HG02840 (cell line): ENCODE results near the gene ATP8B3.
A peak's percentile ranks its signal among the peaks of the same experiment; 100 is the strongest.

Source experiments
- ATAC-seq: cut with Tn5 transposase; IDR thresholded peaks from one replicate; pipeline ENCODE4 v1.9.1; 2021; ENCODE audit warnings: mild to moderate bottlenecking, moderate library complexity, moderate number of reproducible peaks; ENCODE audit not compliant: unreplicated experiment, low FRiP score

ATP8B3 gene

DNA sequence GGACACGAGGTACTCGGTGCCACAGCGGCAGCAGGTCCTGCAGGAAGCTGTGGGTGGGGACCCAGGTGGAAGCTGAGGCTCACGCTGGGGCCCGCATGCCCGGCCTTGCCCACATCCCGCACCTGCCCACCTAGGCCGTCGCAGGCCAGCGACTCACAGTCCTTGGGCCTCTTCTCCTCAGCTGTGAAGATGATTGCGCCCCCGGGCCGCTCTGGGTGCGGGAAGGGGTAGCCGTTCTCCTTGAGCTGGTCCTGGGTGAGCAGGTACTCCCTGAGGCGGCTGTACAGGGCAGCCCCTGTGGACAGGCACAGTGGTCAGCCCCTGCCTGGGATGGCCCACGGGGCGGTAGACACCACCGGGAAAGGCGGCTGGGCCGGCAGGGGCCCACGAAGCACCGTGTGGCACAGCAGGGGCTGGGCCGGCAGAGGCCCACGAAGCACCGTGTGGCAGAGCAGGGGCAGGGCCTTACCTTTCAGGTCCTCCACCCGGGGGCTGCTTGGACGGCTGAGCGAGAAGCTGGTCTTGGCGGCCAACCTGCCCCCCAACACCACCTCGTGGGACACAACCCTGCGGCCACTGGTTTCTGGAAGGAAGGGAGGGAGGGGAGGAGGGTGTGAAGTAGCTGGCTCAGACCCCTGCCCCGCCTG, 6.6 kb upstream of the ATP8B3 start:
- no peak for ATAC-seq

DNA sequence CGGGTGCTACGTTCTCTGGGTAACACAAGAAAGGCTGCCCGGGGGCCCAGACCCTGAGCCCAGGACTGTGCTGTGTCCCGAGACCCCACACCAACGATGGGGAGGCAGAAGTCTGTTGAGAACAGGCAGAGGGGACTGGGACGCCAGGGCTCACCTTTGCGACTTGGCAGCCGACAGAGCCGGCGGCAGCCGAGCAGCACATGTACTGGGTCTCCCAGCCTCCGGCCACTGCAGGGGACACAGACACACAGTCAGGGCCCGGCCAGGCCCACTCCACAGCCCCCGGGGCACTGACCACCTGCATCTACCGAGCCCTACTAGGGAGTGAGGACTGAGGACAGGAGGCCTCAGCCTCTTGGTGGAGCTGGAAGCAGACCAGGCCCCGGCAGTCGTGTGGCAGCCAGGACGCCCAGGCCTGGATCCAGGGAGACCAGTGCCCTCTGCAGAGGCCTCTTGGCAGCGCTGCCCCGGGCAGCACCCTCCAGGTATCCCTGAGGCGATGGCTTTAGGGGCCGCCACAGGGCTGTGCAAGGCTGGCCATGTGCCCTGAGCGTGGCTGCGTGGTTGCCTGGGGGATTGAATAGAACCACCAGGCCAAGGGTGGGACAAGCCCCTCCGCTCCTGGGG, 5.6 kb upstream of the ATP8B3 start:
- ATAC-seq, result no peak

DNA sequence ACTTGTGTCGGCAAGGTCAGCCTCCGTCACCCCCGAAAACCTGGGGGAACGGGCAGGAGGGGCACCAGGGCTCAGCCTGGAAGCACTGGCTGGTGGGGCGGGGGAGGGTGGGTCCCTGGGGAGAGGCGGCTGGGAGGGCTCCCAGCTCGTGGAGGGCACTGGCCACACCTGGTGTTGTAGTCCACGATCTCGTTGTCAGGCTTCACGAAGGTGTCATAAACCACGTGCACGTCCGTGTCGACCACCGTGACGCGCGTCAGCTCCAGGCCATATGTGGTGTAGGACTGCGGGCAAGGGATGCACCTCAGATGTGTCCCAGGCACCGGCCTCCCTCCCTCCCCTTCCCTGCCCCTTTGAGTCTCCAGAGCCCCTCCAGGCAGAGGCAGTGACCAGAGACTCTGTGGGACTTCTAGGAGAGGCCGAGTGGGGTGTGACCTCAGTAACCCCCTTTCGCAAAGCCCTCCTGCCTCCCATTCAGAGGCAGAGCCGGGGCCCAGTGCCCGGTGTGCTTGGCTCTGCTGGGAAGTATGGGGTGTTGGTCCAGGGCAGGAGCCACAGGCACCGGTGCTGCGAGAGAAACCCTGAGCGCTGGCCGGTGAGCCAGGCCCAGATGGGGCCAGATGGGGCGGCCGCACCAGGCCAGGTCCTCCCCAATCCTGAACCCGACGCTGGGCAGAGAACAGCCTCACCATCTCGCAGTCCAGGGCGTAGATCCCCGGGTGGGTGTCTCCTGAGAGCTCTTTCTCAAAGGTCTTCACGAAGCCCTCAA, 4.6 kb upstream of the ATP8B3 start:
- ATAC-seq, result no peak

DNA sequence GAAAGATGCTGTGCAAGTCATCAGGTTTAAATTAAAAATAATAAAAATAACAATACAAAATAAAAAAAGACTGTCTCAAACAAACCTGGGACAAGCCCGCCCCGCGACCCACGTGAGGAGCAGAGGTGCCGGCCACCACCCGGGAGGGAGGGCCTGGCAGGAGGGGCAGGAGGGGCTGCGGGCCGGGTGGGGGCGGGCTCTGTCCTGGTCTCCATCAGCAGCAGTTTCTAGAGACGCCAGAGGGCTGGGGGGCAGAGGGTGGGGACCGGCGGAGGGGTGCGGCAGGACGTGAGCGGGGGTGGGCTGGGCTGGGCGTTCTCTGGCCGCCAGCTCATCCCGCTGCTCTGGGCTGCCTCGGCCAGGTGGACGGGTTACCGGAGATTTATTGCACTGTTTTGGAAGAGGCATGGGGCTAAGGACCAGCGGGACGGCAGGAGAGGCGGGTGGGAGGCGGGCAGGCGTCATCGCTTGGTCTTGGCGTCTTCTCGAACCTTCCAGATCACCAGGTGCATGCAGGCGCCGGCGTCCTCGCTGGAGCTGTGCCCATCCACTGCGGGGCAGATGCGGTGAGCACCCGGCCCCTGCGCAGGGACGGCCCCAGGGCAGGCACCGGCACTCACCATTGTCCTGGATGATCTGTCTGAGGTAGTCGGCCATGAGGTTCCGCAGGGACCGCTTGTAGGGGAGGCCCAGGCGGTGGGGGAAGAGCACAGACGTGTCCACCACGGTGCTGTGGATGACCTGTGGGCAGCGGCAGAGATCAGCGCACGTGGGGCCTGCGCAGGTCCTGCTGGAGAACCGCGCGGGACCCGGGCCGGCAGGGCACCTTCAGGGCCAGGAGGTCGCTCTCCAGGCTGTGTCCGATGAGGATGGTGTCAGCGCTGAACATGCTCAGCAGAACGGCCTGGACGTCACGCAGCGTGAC, 3.8 kb upstream of the ATP8B3 start:
- ATAC-seq, result no peak

DNA sequence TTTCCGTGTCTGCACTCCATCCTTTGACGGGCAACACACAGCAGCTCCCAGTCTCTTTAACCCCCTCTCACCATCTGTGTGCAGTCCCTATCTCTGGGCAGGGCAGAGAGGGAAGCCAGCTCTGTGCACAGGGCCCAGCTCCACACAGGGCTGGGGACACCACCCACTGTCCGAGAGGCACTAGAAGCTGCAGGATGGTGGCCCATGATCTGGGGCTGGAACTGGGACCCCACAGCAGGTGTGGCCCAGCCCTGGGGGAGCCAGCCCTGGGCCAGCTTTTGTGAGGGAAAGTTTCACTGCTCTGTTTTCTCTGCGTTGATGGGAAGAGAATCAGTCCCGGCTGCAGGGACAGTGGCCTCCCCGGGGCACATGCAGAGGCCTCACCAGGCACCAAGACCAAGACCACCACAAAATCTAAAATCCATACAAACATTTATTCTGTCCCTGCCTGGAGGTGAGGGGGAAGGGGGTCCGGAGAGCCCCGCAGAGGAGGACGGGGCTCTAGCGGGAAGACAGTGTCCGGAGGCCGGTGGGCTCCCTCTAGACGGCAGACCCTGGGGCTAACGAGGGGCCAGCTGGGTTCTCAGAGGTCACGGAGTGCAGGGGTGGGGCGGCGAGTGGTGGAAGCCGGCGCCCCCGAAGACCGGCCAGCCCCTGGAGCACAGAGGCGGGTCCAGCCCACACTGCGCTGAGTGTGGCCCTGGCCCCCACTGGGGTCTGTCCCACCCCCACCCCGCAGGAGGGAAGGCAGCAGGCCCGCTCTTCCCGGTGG, 2.9 kb upstream of the ATP8B3 start:
- ATAC-seq, result no peak

DNA sequence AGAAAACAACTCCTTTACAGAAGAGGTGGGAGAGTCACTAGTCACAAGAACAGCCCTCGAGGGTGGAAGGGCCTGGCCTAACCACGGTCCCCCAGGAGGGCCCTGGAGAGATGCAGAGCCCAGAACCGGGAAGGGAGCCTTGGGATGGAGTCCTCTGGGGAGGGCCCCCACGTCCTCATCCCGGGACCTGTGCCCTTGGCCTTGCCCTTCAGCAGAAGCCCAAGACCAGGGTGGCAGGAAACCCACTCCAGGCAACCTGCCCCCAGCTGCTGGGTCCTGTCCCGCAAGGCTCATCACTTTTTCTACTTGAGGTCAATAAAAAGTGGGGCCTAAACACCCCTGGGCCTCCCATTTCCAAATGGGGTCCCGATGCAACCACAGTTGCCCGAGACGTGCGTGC, 2.3 kb upstream of the ATP8B3 start:
- ATAC-seq, result no peak

DNA sequence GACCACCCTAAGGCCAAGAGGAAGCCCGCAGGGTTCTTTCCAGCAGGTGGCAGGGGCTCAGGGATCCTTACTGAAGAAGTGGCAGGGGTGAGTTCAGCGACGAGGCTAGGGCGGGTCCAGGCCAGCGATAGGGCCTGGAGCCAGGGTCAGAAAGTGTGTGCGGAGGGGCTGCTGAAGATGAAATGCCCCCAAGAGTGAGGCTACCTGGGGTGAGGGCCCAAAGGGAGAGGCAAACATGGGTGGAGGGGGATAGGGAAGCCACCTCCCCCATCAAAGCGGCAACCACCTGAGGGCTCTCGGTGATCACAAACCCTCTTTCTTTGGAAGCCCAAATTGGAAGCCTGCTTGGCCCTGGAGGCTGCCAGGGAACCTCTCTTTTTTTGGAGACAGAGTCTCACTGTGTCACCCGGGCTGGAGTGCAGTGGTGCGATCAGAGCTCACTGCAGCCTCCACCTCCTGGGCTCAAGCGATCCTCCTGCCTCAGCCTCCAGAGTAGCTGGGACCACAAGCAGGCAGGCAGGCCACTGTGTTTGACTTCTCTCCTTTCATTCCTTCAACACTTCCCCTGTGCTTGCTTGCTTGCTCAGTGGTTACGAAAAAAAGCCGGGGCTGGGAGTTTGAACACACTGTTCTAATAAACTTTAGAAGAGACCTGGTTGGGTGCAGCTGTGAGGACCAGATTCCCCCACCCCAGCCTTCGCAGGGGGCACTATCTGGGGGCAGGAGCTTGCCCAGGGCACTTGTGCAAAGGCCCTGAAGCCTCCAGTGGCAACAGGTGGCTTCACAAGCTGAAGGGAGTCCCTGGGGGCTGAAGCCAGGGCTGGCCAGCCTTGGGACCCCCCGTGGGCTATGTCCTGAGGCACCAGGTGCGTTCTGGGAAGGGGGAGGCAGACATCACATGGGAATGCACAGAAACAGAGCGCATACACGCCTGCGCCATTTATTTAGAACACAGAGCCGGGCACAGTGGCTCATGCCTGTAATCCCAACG, 1.4 kb upstream of the ATP8B3 start:
- ATAC-seq, result no peak

DNA sequence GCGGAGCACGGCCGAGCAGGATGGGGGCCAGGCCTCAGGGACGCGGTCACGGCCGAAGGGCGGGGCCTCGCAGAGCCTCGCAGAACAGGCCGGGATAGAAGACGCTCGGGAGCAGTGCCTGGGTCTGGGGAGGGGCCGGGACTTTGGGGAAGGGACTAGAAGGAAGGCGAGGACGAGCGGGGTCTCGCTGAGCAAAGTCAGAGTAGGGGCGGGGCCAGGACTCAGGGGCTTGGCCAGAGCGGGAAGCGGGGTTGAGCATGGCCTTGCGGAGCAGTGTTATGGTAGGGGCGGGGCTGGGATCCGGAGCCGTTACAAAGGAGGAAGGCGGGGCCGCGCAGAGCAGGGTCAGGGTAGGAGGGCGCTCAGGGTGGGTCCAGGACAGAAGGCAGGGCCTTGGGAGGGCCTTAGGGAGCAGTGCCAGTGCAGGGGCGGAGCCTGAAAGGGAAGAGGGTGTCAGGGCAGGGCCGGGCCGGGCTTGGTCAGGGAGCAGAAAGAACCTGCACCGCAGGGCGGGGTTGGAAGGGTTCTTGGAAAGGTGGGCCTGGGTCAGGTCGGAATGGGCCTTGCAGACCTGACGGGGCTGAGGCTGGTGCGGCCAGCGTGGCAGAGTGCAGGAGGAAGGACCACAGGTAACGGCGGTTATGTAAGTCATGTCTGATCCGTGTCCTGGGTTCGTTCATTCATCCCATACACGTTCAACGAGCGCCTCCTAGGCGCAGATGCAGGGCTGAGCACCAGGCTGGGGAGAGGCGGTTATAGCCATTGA, 533 bp upstream of the ATP8B3 start:
- ATAC-seq, result peak; percentile 63

DNA sequence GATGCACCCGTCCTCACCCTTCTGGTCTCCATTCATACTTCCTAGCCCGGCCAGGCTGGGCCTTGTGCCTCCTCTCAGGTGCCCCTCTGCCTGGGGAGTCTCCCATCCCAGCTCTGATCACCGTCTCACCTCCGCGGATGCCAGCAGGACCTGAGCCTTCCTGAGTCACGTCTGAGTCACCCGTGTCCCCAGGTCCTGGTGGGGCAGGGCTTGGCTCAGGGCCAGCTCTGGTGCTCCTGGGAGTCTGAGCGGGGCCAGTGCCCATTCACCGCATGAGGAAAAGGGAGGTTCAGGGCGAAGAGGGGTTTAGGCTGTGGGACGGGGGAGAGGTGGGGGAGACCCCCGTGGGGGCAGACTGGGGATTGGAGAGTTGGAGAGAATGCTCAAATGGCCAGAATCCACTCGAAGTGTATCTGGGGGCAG, 593 bp downstream of the ATP8B3 start:
- no peak for ATAC-seq

DNA sequence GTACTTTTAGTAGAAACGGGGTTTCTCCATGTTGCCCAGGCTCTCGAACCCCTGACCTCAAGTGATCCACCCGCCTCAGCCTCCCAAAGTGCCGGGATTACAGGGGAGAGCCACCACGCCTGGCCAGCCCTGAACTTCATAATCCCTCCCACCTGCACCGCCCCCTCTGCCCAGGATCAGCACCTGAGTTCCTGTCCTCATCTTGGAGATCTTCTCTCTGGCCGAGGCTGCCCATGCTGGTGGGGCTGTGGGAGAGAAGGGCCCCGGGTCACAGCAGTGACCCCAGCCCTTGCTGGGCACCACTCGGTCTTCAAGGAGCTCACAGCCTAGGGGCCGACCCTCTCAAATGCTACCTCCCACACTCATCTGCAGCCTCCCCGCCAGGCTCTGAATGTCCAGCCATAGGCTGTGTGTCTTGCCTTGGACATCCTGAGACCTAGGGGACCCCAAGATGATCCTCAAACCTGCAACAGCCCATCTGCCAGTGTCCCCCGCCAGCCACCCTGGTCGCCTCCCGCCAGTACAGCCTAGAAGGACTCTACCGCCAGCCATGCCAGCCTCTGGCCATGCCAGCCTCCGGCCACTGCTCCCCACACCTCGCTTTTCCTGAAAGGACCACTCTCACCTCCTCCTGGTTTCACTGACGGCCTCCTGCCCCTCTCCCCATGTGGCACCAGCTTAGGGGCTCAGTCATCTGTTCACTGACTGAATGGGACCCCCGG, 1.5 kb downstream of the ATP8B3 start:
- ATAC-seq, result no peak

DNA sequence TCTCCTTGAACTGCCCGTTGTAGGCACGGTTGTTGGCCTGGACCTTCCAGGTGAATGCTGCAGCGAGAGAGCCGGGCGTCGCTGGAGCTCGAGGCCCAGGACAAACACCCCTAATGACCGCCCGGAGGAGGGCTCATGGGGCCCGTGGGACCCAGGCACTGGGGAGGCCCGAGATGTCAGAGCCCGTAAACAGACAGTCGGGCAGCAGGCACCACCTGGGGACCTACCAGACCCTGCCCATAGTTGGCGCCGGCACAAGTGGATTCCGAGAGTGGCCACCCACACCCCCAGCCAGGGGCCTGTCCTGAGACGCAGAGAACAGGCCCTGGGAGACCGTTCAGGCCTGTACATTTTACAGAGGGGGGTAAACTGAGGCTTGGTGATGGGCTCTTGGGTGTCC, 2.4 kb downstream of the ATP8B3 start:
- no peak for ATAC-seq

DNA sequence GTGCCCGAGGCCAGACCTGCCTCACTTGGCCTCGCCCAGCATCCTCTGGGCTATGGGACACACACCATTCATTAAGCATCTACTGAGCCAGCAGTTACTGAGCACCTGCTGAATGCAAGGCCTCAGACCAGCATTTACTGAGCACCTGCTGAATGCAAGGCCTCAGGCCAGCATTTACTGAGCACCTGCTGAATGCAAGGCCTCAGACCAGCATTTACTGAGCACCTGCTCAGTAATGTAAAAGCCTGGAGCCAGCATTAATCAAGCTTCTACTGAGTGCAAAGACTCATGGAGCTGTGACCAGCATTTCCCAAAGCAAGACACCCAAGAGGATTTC, 3.7 kb downstream of the ATP8B3 start:
- no peak for ATAC-seq

DNA sequence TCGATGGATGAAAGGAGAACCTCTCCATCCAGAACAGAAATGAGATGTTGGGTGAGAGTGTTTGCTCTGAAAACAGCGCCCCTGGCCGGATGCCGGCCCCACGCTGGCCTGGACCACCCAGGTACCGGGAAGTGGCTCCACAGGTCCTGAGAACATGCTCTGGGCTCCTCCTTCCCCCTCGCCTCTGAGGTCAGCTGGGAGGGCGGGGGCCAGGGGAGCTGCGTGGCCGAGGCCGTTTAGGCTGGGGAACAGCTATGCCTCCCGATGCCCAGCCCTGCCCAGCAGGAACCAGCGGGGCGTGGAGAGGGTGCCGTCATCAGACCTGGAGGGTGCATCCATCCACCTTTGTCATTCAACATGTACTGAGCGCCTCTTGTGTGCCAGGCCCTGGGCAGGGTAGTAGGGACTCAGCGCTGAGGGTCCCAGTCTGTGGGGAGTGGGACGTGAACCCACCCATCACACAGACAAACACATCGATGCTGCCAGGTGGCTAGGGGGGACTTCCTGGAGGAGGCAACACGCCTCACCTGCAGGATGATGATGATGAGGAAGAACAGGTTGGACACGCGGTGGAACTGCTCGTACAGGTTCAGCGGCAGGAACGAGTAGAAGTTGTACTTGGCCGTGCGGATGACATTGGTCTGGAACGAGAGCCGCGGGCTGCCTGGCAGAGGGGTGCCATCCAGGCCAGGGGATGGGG, 4.2 kb downstream of the ATP8B3 start:
- ATAC-seq, result no peak

DNA sequence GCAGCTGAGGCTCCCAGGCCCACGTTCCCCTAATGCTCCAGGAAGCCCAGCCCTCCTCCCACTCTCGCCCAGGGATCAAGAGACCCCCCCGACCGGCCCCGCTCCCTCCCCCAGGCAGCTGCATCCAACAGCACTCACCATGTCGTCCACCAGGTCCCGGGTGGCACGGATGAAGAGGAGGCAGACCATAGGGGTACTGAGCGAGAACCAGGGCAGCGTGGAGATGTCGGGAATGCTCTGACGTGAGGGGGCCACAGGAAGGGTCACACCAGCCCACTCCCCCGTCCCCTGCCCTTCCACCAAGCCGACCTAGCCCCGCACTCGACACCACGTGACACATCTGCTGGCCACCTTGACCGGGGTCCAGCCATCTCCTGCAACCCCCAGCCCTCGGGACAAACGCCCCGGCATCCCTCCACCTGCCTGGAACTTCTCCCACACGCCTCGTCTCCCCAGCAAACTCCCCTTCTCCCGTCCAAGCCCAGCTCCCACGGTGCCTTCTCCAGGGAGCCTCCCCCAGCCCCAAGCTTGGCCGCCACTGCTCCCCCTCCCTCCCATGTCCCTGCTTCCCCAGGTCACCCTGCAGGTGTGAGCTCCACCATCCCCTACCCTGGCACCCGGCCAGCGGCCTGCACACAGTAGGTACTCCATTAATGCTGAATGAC, 4.9 kb downstream of the ATP8B3 start:
- ATAC-seq, result no peak

DNA sequence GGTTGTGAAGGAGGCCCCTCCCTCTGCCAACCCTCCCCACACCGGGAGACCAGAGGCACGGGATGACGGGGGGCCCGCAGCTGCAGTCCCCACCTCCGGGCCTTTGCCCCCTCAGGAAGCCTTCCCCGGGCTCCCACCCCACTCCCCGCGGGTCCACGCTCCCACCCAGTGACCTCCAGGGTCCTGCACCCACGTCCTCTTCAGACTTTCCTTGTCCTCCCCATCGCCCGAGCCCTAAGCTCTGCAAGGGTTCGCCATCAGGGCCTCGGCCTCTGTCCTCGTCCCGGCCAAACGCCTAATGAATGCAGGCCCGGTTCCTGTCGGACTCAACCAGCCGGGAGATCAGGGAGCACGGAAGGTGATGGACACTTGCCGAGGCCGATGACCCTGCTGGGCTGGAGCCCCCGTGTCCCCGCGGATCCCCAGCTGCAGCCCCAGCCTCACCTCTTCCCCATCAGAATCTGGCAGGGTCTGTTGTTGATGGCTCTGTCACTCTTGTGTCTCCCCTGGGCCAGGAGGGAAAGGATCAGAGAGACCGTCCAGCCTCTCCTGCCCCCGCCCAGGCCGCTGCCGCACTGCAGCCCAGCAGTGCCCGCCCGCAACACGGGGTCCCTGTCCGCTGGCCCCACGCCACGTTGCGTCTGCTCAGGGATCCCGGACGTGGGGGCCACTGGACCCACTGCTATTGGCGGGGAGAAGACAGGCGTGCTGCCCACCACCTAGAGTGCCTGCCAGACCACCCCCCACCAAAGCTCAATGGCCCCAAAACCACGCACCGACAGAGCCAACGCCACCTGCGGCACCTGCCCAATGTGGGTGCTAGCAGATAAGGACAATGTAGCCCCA, 5.7 kb downstream of the ATP8B3 start:
- no peak for ATAC-seq
